SK-N-SH (cell line): ENCODE measurements around the gene ADAM30. TPM values are rescaled to one million over a fixed set of nuclear protein-coding genes. Genes with fewer than 3 reads are reported as not detected.
A peak's percentile ranks its signal among the peaks of the same experiment; 100 is the strongest.

Experiments
- CTCF ChIA-PET: fragments of 300-600, 350-600 bp; formaldehyde crosslinking; extraction: SDS; loops from one replicate; lab custom pipeline; 2021; lab: Yijun Ruan, JAX
- POLR2A ChIA-PET: fragments of 350-600 bp; sonication (Branson Sonifier 250); formaldehyde crosslinking; extraction: SDS; loops from one replicate; lab custom pipeline; 2020; ENCODE audit warnings: antibody characterized with exemption, inconsistent platforms; lab: Yijun Ruan, JAX
- DNase-seq: peaks from one replicate; pipeline ENCODE4 v3.0.0; 2012
- H2AFZ ChIP-seq: fragments of 200-600 bp; sonication (generic); 2 replicates; pipeline ENCODE4 v1.8.1; 2016; ENCODE audit warnings: antibody characterized with exemption, mild to moderate bottlenecking, low read depth
- H3F3A ChIP-seq: fragments of 200-600 bp; sonication (generic); replicated peaks from 2 replicates; pipeline ENCODE3; 2016; ENCODE audit warnings: antibody characterized with exemption, mild to moderate bottlenecking; ENCODE audit not compliant: insufficient read depth
- H3K27ac ChIP-seq, 2 experiments: fragments of 200-500 bp in 1 of 2; fragments of 200-600 bp in 1 of 2; sonication (Bioruptor generic) in 1 of 2; sonication (generic), shearing (Covaris generic) in 1 of 2; 2 replicates each; pipeline versions ENCODE4 v1.5.1 to v1.6.1; 2014 to 2016; ENCODE audit warnings: low read depth in 2 of 2, inconsistent platforms in 1 of 2, low read length in 1 of 2, mild to moderate bottlenecking in 1 of 2, mixed read lengths in 1 of 2
- H3K27me3 ChIP-seq: fragments of 200-600 bp; sonication (generic), shearing (Covaris generic); 2 replicates; pipeline ENCODE4 v1.6.1; 2016; ENCODE audit warnings: mixed run types; ENCODE audit not compliant: insufficient read depth
- H3K36me3 ChIP-seq, 2 experiments: fragments of 200-500 bp in 1 of 2; fragments of 200-600 bp in 1 of 2; sonication (Bioruptor generic) in 1 of 2; sonication (generic) in 1 of 2; replicated peaks in 1 of 2; 2 replicates each; pipeline versions ENCODE3 to v1.5.1; 2014 to 2016; ENCODE audit warnings: low read length in 1 of 2, mild to moderate bottlenecking in 1 of 2; ENCODE audit not compliant: insufficient read depth in 2 of 2, control insufficient read depth in 1 of 2
- H3K4me1 ChIP-seq, 2 experiments: fragments of 200-500 bp in 1 of 2; fragments of 200-600 bp in 1 of 2; sonication (Bioruptor generic) in 1 of 2; sonication (generic), shearing (Covaris generic) in 1 of 2; 2 replicates each; pipeline versions ENCODE4 v1.5.1 to v1.6.1; 2014 to 2016; ENCODE audit warnings: low read depth in 1 of 2, low read length in 1 of 2, mixed run types in 1 of 2; ENCODE audit not compliant: insufficient read depth in 2 of 2, control insufficient read depth in 1 of 2
- H3K4me2 ChIP-seq: fragments of 200-600 bp; sonication (generic), shearing (Covaris generic); 2 replicates; pipeline ENCODE4 v1.6.1; 2017; ENCODE audit warnings: mixed run types
- H3K4me3 ChIP-seq, 2 experiments: fragments of 200-500 bp in 1 of 2; fragments of 200-600 bp in 1 of 2; sonication (Bioruptor generic) in 1 of 2; sonication (generic), shearing (Covaris generic) in 1 of 2; 2 replicates each; pipeline versions ENCODE4 v1.5.1 to v1.8.1; 2014 to 2016; ENCODE audit warnings: low read depth in 2 of 2, inconsistent platforms in 1 of 2, low read length in 1 of 2, mild to moderate bottlenecking in 1 of 2, mixed read lengths in 1 of 2, moderate library complexity in 1 of 2
- H3K79me2 ChIP-seq: fragments of 200-600 bp; sonication (generic); 2 replicates; pipeline ENCODE4 v1.8.1; 2017; ENCODE audit warnings: mild to moderate bottlenecking; ENCODE audit not compliant: insufficient read depth
- H3K9ac ChIP-seq: fragments of 200-600 bp; sonication (generic); 2 replicates; pipeline ENCODE4 v1.6.1; 2017; ENCODE audit warnings: mixed run types
- H3K9me2 ChIP-seq: fragments of 200-600 bp; sonication (generic); 2 replicates; pipeline ENCODE4 v1.6.1; 2017; ENCODE audit warnings: mixed run types
- H3K9me3 ChIP-seq: fragments of 200-600 bp; sonication (generic); 2 replicates; pipeline ENCODE4 v1.6.1; 2017; ENCODE audit warnings: mixed run types, mild to moderate bottlenecking, moderate library complexity
- H4K20me1 ChIP-seq: fragments of 200-600 bp; sonication (generic); 2 replicates; pipeline ENCODE4 v1.6.1; 2017; ENCODE audit warnings: mild to moderate bottlenecking, mixed run types; ENCODE audit not compliant: insufficient read depth
- CTCF ChIP-seq: fragments of 200-600 bp; sonication (generic); IDR thresholded peaks from 2 replicates; pipeline ENCODE4 v1.6.1; 2017; ENCODE audit warnings: antibody characterized with exemption, mild to moderate bottlenecking, moderate library complexity
- EP300 ChIP-seq, 2 experiments: IDR thresholded peaks; 2 replicates each; pipeline versions ENCODE4 v1.4.0 to v1.6.1; 2012; ENCODE audit warnings: borderline replicate concordance in 1 of 2, low read depth in 1 of 2, low read length in 1 of 2
- EZH2phosphoT487 ChIP-seq: fragments of 200-600 bp; sonication (generic); IDR thresholded peaks from 2 replicates; pipeline ENCODE4 v1.6.1; 2017; ENCODE audit warnings: low read depth, mixed run types, mild to moderate bottlenecking, antibody characterized with exemption, moderate library complexity, borderline replicate concordance
- GABPA ChIP-seq: IDR thresholded peaks from 2 replicates; pipeline ENCODE4 v1.4.0; 2012; ENCODE audit warnings: low read depth, mild to moderate bottlenecking
- MXI1 ChIP-seq: IDR thresholded peaks from 2 replicates; pipeline ENCODE4 v1.6.1; 2012; ENCODE audit warnings: mild to moderate bottlenecking, low read depth, low read length, improper control_type of control experiment
- PBX3 ChIP-seq: IDR thresholded peaks from 2 replicates; pipeline ENCODE4; 2012
- RAD21 ChIP-seq: IDR thresholded peaks from 2 replicates; pipeline ENCODE4 v1.6.1; 2012; ENCODE audit warnings: mild to moderate bottlenecking, low read length
- RXRA ChIP-seq: IDR thresholded peaks from 2 replicates; pipeline ENCODE4 v1.4.0; 2012; ENCODE audit warnings: low read depth, mild to moderate bottlenecking, borderline replicate concordance
- SMC3 ChIP-seq: IDR thresholded peaks from 2 replicates; pipeline ENCODE4 v1.6.1; 2012; ENCODE audit warnings: low read depth, low read length, improper control_type of control experiment
- YY1 ChIP-seq: IDR thresholded peaks from 2 replicates; pipeline ENCODE4 v1.4.0; 2012; ENCODE audit warnings: low read depth, mild to moderate bottlenecking
- ZBTB33 ChIP-seq: IDR thresholded peaks from 2 replicates; pipeline ENCODE4 v1.4.0; 2012; ENCODE audit warnings: low read depth, borderline replicate concordance
- WGBS: methylation state at CpG from one replicate; pipeline ENCODE4 v1.1.6; 2017; ENCODE audit warnings: low lambda C conversion rate; 5-methylcytosine and 5-hydroxymethylcytosine counted together
- polyA plus RNA-seq, 3 experiments: library from polyadenylated mRNA; depleted of rRNA; stranded (reverse); fragments of >200 nt; gene quantifications; 2 replicates each; pipeline ENCODE4 v1.2.3, GENCODE V29; 2012

Gene ADAM30
- polyA plus RNA-seq, 1 of the 3 experiments (the other 2 are of a cell fraction): not detected

GRCh38 chr1:119887427-119887826, 8.9 kb downstream of the ADAM30 start:
- no peak overlapping the region for H2AFZ ChIP-seq
- TF ChIP-seq RXRA (no peak), MXI1 (no peak)
- TF ChIP-seq, all 33 proteins: peak for 0
- Histone ChIP-seq H3K27me3 (no peaks in the 10 kb centered on the region), H3K27ac (no peak overlapping the region), H4K20me1 (no peaks in the 10 kb centered on the region), H3K9ac (no peak overlapping the region), H3K9me2 (no peaks in the 10 kb centered on the region), H3K4me3 (no peak overlapping the region), H3K4me1 (no peaks in the 10 kb centered on the region), H3F3A (no peaks in the 10 kb centered on the region), H3K9me3 (no peaks in the 10 kb centered on the region), H3K79me2 (no peaks in the 10 kb centered on the region), H3K36me3 (no peaks in the 10 kb centered on the region), H3K4me2 (no peak overlapping the region)
- ChIA-PET CTCF (interaction anchor here (2.0 kb wide), 1 partner anchor 11 kb away, joined by 9 read pairs; no protein-coding TSS in a partner anchor), POLR2A (no interaction called here)
- no peak for DNase-seq

GRCh38 chr1:119885903-119886783, 10.2 kb downstream of the ADAM30 start:
- Histone ChIP-seq H3K9me3 (no peaks in the 10 kb centered on the region), H3K9me2 (no peaks in the 10 kb centered on the region), H3K27ac (no peak overlapping the region), H3K4me1 (no peaks in the 10 kb centered on the region), H3K79me2 (no peaks in the 10 kb centered on the region)
- POLR2A ChIA-PET: no interaction called here
- TF ChIP-seq EP300 (IDR thresholded peaks at IDR 0.05; ENCODE audit: borderline replicate concordance in 1 of 2, low read depth in 1 of 2, low read length in 1 of 2) (no peak), SMC3 (peak; percentile 52), ZBTB33 (no peak), PBX3 (no peak), RAD21 (peak; percentile 57), EZH2phosphoT487 (no peak), YY1 (no peak), CTCF (peak; percentile 70), GABPA (no peak)
- TF ChIP-seq, all 33 proteins: peak for 3
- H3K9ac ChIP-seq: no peak overlapping the region
- no peaks in the 10 kb centered on the region for H3K36me3 ChIP-seq
- H4K20me1 ChIP-seq: no peaks in the 10 kb centered on the region
- no peak overlapping the region for H3K4me2 ChIP-seq
- no peaks in the 10 kb centered on the region for H3F3A ChIP-seq
- 49% methylated on average over 11 of the region's 11 CpGs for WGBS
- peak; percentile 53 for DNase-seq
- CTCF ChIA-PET: interaction anchor here (0.6 to 2.0 kb wide), 13 partner anchors 8 to 122 kb away, joined by 3 to 9 read pairs (median 3); no protein-coding TSS in a partner anchor
- no peak overlapping the region; a peak in 1 of 4 replicates for H3K4me3 ChIP-seq
- no peak overlapping the region for H2AFZ ChIP-seq
- H3K27me3 ChIP-seq: no peaks in the 10 kb centered on the region
